GM12872 (cell line): ENCODE measurements around the gene THYN1.

ENCODE experiments used
- TF ChIP-seq, protein P1 (sequence below): IDR thresholded peaks from 3 replicates; pipeline ENCODE4 v1.5.1; 2011; ENCODE audit warnings: low read depth, mild to moderate bottlenecking, low read length, moderate library complexity; ENCODE audit not compliant: insufficient read depth

Gene THYN1

DNA sequence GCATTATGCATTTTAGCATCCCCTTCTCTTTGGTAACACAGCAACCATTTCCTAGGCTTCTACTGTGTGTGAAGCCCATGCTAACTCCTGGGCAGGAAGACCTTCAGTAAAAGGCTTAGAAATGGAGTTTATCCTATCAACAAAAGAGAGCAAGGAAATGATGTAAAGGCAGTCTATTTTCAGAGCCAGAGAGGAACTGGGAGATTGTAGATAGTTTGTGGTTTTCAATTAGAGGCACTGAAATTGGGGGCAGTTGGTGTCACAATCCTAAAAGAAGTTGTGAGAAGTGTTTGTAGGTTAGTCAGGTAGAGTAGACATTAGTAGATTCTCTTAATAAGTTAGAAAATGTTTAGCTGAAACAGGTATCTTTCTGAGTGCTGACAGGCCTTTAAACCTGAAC, 7.4 kb upstream of the THYN1 start:
- TF ChIP-seq, protein P1, sequence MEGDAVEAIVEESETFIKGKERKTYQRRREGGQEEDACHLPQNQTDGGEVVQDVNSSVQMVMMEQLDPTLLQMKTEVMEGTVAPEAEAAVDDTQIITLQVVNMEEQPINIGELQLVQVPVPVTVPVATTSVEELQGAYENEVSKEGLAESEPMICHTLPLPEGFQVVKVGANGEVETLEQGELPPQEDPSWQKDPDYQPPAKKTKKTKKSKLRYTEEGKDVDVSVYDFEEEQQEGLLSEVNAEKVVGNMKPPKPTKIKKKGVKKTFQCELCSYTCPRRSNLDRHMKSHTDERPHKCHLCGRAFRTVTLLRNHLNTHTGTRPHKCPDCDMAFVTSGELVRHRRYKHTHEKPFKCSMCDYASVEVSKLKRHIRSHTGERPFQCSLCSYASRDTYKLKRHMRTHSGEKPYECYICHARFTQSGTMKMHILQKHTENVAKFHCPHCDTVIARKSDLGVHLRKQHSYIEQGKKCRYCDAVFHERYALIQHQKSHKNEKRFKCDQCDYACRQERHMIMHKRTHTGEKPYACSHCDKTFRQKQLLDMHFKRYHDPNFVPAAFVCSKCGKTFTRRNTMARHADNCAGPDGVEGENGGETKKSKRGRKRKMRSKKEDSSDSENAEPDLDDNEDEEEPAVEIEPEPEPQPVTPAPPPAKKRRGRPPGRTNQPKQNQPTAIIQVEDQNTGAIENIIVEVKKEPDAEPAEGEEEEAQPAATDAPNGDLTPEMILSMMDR, result no peak

DNA sequence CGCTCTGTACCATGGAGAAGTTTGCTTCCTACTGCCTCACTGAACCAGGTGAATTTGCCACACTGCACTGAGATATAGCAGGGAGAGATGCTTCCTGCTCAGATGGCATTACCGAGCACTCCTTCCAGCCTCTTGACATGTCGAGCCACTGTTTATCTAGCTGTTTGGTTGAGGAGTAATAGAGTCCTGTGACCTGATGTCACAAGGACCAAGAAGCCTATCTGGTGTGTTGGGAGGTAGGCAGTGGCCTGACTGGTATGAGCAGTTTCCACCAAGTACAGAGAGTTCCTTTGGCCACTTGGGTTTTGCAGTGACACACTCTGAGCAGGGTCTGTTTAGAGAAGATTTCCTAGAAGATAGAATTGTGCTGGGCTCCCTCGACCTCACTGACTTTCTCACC, 5.4 kb upstream of the THYN1 start:
- TF ChIP-seq, protein P1, result no peak

DNA sequence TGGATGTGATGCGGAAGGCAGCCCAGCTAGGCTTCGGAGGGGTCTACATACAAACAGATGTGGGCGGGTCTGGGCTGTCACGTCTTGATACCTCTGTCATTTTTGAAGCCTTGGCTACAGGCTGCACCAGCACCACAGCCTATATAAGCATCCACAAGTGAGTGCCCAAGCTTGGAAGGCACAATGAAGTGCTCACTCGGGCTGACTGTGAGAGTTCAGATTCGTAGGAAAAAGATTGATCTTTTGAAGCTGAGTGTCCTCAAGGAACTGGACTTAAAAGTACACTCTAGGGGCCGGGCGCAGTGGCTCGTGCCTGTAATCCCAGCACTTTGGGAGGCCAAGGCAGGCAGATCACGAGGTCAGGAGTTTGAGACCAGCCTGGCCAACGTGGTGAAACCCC, 3.9 kb upstream of the THYN1 start:
- TF ChIP-seq, protein P1, result no peak

DNA sequence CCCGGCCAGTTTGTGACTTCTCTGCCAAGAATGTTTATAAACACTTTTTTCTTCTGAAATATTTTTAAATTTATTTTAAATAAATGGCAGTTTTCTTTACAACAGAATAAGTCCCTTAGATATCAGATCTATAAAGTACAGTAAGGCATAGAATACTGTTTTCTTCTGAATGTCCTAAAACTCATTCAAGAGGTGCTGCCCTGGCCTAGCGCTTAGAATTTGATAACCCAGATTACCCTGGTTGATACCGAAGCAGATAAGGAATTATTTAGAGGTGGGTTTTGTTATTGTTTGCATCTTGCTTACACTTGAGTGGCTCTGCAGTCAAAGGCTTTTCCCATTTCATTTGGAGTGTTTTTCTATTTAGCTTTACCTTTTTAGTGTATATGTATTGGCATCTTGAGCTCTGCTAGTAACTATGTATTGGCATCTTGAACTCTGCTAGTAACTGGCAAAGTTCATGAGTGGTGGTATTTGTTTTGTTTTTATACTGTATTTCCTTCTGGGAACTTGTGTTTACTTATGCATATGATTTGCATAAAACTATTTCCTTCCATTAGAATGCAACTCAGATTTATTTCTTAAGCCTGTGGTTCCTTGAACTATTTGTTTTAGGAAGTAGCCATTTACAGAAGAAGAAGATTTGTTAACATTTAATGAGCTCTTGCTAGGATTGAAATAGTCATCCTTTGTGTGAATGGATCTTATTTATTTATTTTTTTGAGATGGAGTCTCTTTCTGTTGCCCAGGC, 1.5 kb upstream of the THYN1 start:
- TF ChIP-seq, protein P1, result no peak

DNA sequence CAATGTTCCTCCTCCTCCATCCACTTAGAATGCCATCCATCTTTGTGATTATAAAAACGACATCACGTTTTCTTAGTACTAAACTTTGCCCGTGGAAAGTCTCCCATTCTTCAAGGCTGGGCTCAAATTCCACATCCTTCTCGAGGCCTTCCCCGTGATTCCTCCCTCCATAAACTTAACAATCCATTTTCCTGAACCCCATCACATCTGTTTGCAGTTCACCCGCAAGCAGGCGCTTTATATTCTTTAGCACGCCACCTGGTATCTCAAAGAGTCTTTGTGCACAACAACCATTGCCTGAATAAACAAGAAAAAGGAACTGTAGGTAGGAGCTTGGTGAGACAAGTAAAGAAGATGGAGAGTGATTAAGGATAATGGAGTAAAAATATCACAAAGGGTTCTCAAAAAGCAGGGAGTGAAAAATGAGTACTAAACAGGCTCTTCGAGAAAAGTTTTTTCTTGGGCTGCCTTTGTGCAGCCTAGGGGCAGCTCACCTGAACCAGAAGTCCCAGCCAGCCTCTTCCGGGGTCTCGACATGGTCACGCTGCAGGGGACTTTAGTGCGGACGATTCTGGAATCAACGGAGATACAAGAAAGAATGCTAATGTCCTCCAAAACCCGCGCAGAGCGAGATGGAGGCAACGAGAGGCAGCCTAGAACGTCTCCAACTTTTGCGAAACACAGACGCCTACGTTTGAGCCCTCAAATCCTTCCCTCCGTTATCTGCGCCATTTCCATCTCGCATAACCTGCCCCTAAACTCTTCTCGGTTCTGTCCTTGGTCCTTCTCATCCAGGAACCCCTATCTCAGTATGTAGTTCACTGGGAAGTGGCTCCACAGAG, 585 bp downstream of the THYN1 start:
- TF ChIP-seq, protein P1, result no peak

DNA sequence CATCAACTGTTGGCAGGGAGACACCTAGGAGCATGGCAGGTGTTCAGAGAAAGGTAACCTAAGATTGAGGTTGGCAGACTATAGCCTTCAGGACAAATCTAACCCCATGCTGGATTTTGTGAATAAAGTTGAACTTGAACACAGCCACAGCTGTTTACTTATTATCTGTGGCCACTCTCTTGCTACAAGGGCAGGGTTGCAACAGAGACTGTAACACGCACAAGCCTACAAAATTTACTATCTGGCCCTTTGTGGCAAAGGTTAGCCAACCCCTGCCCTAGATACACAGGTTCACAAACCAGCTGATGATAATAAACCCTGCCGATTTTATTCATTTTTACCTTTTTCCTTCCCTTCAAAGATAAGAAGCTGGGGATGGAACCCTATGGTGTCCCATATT, 2.5 kb downstream of the THYN1 start:
- TF ChIP-seq, protein P1, result no peak

DNA sequence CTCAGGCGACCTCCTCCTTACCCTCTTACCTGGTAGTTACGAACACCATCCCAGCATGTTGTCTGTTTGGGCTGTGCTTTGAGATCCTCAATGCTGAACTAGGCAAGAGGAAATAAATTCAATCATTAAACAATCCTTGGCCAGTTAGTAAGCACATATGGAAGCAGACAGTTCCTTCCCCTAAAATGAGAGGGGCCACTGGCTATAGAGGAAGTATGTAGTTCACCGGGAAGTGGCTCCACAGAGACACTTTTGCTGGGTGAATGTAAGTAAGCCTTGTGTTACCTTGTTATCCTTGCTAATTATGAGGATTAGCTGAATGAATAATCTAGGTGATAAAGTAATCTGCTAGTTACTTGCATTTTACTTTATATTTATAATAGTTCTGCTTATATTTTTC, 2.9 kb downstream of the THYN1 start:
- TF ChIP-seq, protein P1, result no peak
